Measurements from ENCODE around the gene MTCL1.
A peak's percentile ranks its signal among the peaks of the same experiment; 100 is the strongest.

Gene MTCL1

GRCh38 chr18:8791171-8791651 lies 85.9 kb downstream of the MTCL1 start:
- Histone ChIP-seq H4K91ac (ENCODE audit: low read depth, low read length, poor library complexity) (no peak overlapping the region), H3K9ac (ENCODE audit: low read depth, low read length, poor library complexity) (no peak overlapping the region), H2BK12ac (ENCODE audit: low read length) (no peak overlapping the region), H2AFZ (ENCODE audit: low read length) (no peak overlapping the region), H3K9me3 (replicated peaks in 1 of 2; ENCODE audit: control insufficient read depth in 2 of 2, insufficient read depth in 1 of 2, low read depth in 1 of 2, low read length in 2 of 2) (no peaks in the 10 kb centered on the region), H2BK5ac (ENCODE audit: low read length) (peak overlapping the region; percentile 2), H3K4me3 (ENCODE audit: low read length in 2 of 2) (no peak overlapping the region), H2AK5ac (ENCODE audit: low read depth, low read length) (no peak overlapping the region), H3K36me3 (replicated peaks in 1 of 2; ENCODE audit: control insufficient read depth in 2 of 2, insufficient read depth in 2 of 2, low read length in 2 of 2) (peaks cover 0 to 13% of the 10 kb centered on the region in 2 donors), H3K27me3 (ENCODE audit: control insufficient read depth in 3 of 3, insufficient read depth in 3 of 3, low read depth in 1 of 3, low read length in 3 of 3) (no peaks in the 10 kb centered on the region), H3K27ac (replicated peaks; ENCODE audit: low read length) (no peak overlapping the region), H2BK15ac (ENCODE audit: low read length) (no peak overlapping the region), H3K79me1 (ENCODE audit: low read depth, low read length) (no peaks in the 10 kb centered on the region), H2BK120ac (ENCODE audit: low read depth, low read length) (no peak overlapping the region), H3K14ac (ENCODE audit: low read length) (no peak overlapping the region), H3K4ac (ENCODE audit: low read length) (no peak overlapping the region), H4K8ac (ENCODE audit: low read depth, low read length) (no peak overlapping the region), H3K23ac (ENCODE audit: low read depth, low read length, poor library complexity) (no peak overlapping the region), H3K4me2 (ENCODE audit: insufficient read depth, low read length, poor library complexity, severe bottlenecking) (no peak overlapping the region), H3K18ac (ENCODE audit: low read length) (no peak overlapping the region), H3K4me1 (ENCODE audit: control insufficient read depth in 2 of 2, insufficient read depth in 1 of 2, low read depth in 1 of 2, low read length in 2 of 2) (peaks cover 32 to 40% of the 10 kb centered on the region in 2 donors)
- no peak for DNase-seq (ENCODE audit: low spot score)
- no CpG with 5 or more reads among the region's 4 CpGs for WGBS, 2 donors (ENCODE audit: extremely low coverage in 2 of 2, insufficient read length in 2 of 2, insufficient replicate concordance in 1 of 2)

GRCh38 chr18:8792688-8793316 lies 87.4 kb downstream of the MTCL1 start:
- Histone ChIP-seq H3K27me3 (ENCODE audit: control insufficient read depth in 3 of 3, insufficient read depth in 3 of 3, low read depth in 1 of 3, low read length in 3 of 3) (no peaks in the 10 kb centered on the region), H2BK12ac (ENCODE audit: low read length) (peak overlapping the region; percentile 59), H3K79me1 (ENCODE audit: low read depth, low read length) (no peaks in the 10 kb centered on the region), H4K8ac (ENCODE audit: low read depth, low read length) (no peak overlapping the region), H3K14ac (ENCODE audit: low read length) (no peak overlapping the region), H3K4me1 (ENCODE audit: control insufficient read depth in 2 of 2, insufficient read depth in 1 of 2, low read depth in 1 of 2, low read length in 2 of 2) (peaks cover 31 to 32% of the 10 kb centered on the region in 2 donors), H2AFZ (ENCODE audit: low read length) (no peak overlapping the region), H3K9ac (ENCODE audit: low read depth, low read length, poor library complexity) (peak overlapping the region; percentile 55), H2BK15ac (ENCODE audit: low read length) (peak overlapping the region; percentile 1), H4K91ac (ENCODE audit: low read depth, low read length, poor library complexity) (no peak overlapping the region), H3K4ac (ENCODE audit: low read length) (peak overlapping the region; percentile 20), H2AK5ac (ENCODE audit: low read depth, low read length) (peak overlapping the region; percentile 27), H3K4me2 (ENCODE audit: insufficient read depth, low read length, poor library complexity, severe bottlenecking) (no peak overlapping the region), H3K18ac (ENCODE audit: low read length) (peak overlapping the region; percentile 88), H3K4me3 (ENCODE audit: low read length in 2 of 2) (no peak overlapping the region), H2BK120ac (ENCODE audit: low read depth, low read length) (no peak overlapping the region), H3K36me3 (replicated peaks in 1 of 2; ENCODE audit: control insufficient read depth in 2 of 2, insufficient read depth in 2 of 2, low read length in 2 of 2) (peaks cover 0 to 5% of the 10 kb centered on the region in 2 donors), H2BK5ac (ENCODE audit: low read length) (no peak overlapping the region), H3K23ac (ENCODE audit: low read depth, low read length, poor library complexity) (no peak overlapping the region), H3K27ac (replicated peaks; ENCODE audit: low read length) (no peak overlapping the region), H3K9me3 (replicated peaks in 1 of 2; ENCODE audit: control insufficient read depth in 2 of 2, insufficient read depth in 1 of 2, low read depth in 1 of 2, low read length in 2 of 2) (no peaks in the 10 kb centered on the region)
- no CpG with 5 or more reads among the region's 16 CpGs for WGBS, 2 donors (ENCODE audit: extremely low coverage in 2 of 2, insufficient read length in 2 of 2, insufficient replicate concordance in 1 of 2)
- DNase-seq (ENCODE audit: low spot score), result no peak

- H2BK5ac ChIP-seq (ENCODE audit: low read length), result no peak overlapping the region
- peaks cover 26 to 29% of the 10 kb centered on the region in 2 donors for H3K4me1 ChIP-seq (ENCODE audit: control insufficient read depth in 2 of 2, insufficient read depth in 1 of 2, low read depth in 1 of 2, low read length in 2 of 2)
- H2AFZ ChIP-seq (ENCODE audit: low read length), result no peak overlapping the region
- H3K9me3 ChIP-seq (replicated peaks in 1 of 2; ENCODE audit: control insufficient read depth in 2 of 2, insufficient read depth in 1 of 2, low read depth in 1 of 2, low read length in 2 of 2), result no peaks in the 10 kb centered on the region
- H3K27me3 ChIP-seq (ENCODE audit: control insufficient read depth in 3 of 3, insufficient read depth in 3 of 3, low read depth in 1 of 3, low read length in 3 of 3), result no peaks in the 10 kb centered on the region
- H2BK120ac ChIP-seq (ENCODE audit: low read depth, low read length), result no peak overlapping the region
- H3K4me3 ChIP-seq (ENCODE audit: low read length in 2 of 2), result no peak overlapping the region
- no peak overlapping the region for H2BK12ac ChIP-seq (ENCODE audit: low read length)
- H3K36me3 ChIP-seq (replicated peaks in 1 of 2; ENCODE audit: control insufficient read depth in 2 of 2, insufficient read depth in 2 of 2, low read length in 2 of 2), result peaks cover 0 to 10% of the 10 kb centered on the region in 2 donors
- no peak overlapping the region for H3K18ac ChIP-seq (ENCODE audit: low read length)
- no peak overlapping the region for H4K8ac ChIP-seq (ENCODE audit: low read depth, low read length)
- no peak overlapping the region for H3K4ac ChIP-seq (ENCODE audit: low read length)
- DNase-seq (ENCODE audit: low spot score), result no peak
- H4K91ac ChIP-seq (ENCODE audit: low read depth, low read length, poor library complexity), result no peak overlapping the region
- no CpG with 5 or more reads among the region's 13 CpGs for WGBS, 2 donors (ENCODE audit: extremely low coverage in 2 of 2, insufficient read length in 2 of 2, insufficient replicate concordance in 1 of 2)
- H3K27ac ChIP-seq (replicated peaks; ENCODE audit: low read length), result peak overlapping the region; percentile 24
- H3K14ac ChIP-seq (ENCODE audit: low read length), result no peak overlapping the region
- H3K23ac ChIP-seq (ENCODE audit: low read depth, low read length, poor library complexity), result no peak overlapping the region
- no peak overlapping the region for H3K9ac ChIP-seq (ENCODE audit: low read depth, low read length, poor library complexity)
- no peaks in the 10 kb centered on the region for H3K79me1 ChIP-seq (ENCODE audit: low read depth, low read length)
- no peak overlapping the region for H2AK5ac ChIP-seq (ENCODE audit: low read depth, low read length)
- H3K4me2 ChIP-seq (ENCODE audit: insufficient read depth, low read length, poor library complexity, severe bottlenecking), result no peak overlapping the region
- H2BK15ac ChIP-seq (ENCODE audit: low read length), result no peak overlapping the region
Measured at GRCh38 chr18:8793445-8794155, 88.2 kb downstream of the MTCL1 start.

- H2BK15ac ChIP-seq (ENCODE audit: low read length), result no peak overlapping the region
- no peak overlapping the region for H4K8ac ChIP-seq (ENCODE audit: low read depth, low read length)
- H3K79me1 ChIP-seq (ENCODE audit: low read depth, low read length), result no peaks in the 10 kb centered on the region
- no peak overlapping the region for H3K4me2 ChIP-seq (ENCODE audit: insufficient read depth, low read length, poor library complexity, severe bottlenecking)
- peaks cover 19 to 27% of the 10 kb centered on the region in 2 donors for H3K4me1 ChIP-seq (ENCODE audit: control insufficient read depth in 2 of 2, insufficient read depth in 1 of 2, low read depth in 1 of 2, low read length in 2 of 2)
- H3K27me3 ChIP-seq (ENCODE audit: control insufficient read depth in 3 of 3, insufficient read depth in 3 of 3, low read depth in 1 of 3, low read length in 3 of 3), result no peaks in the 10 kb centered on the region
- H3K9ac ChIP-seq (ENCODE audit: low read depth, low read length, poor library complexity), result no peak overlapping the region
- no peak overlapping the region for H3K23ac ChIP-seq (ENCODE audit: low read depth, low read length, poor library complexity)
- no CpG with 5 or more reads among the region's 12 CpGs for WGBS, 2 donors (ENCODE audit: extremely low coverage in 2 of 2, insufficient read length in 2 of 2, insufficient replicate concordance in 1 of 2)
- H3K27ac ChIP-seq (replicated peaks; ENCODE audit: low read length), result no peak overlapping the region
- no peak overlapping the region for H4K91ac ChIP-seq (ENCODE audit: low read depth, low read length, poor library complexity)
- H3K18ac ChIP-seq (ENCODE audit: low read length), result peak overlapping the region; percentile 79
- H2BK12ac ChIP-seq (ENCODE audit: low read length), result peak overlapping the region; percentile 19
- H3K36me3 ChIP-seq (replicated peaks in 1 of 2; ENCODE audit: control insufficient read depth in 2 of 2, insufficient read depth in 2 of 2, low read length in 2 of 2), result peaks cover 0 to 14% of the 10 kb centered on the region in 2 donors
- DNase-seq (ENCODE audit: low spot score), result no peak
- H2AK5ac ChIP-seq (ENCODE audit: low read depth, low read length), result no peak overlapping the region
- H2BK120ac ChIP-seq (ENCODE audit: low read depth, low read length), result no peak overlapping the region
- H2BK5ac ChIP-seq (ENCODE audit: low read length), result no peak overlapping the region
- H3K4me3 ChIP-seq (ENCODE audit: low read length in 2 of 2), result no peak overlapping the region
- H2AFZ ChIP-seq (ENCODE audit: low read length), result no peak overlapping the region
- no peak overlapping the region for H3K4ac ChIP-seq (ENCODE audit: low read length)
- no peak overlapping the region for H3K14ac ChIP-seq (ENCODE audit: low read length)
- no peaks in the 10 kb centered on the region for H3K9me3 ChIP-seq (replicated peaks in 1 of 2; ENCODE audit: control insufficient read depth in 2 of 2, insufficient read depth in 1 of 2, low read depth in 1 of 2, low read length in 2 of 2)
Measured at GRCh38 chr18:8794156-8794933, 89.0 kb downstream of the MTCL1 start.

All from neuronal stem cell (in vitro differentiated cells).